Activated T-helper 2 cell treated with anti-CD3 and anti-CD28 coated beads, Interferon-gamma antibody, Interleukin-2, Interleukin-4, amounts not matched to agents 10 μg/mL and 5 μg/mL and 100 μg/mL, durations not matched to agents 14 hours and 24 hours and 36 hours (primary cell): ENCODE data around the gene CDYL2. TPM values are rescaled to one million over a fixed set of nuclear protein-coding genes. Genes with fewer than 3 reads are reported as not detected.

Source experiments
- DNase-seq: peaks from one replicate; pipeline ENCODE4 v3.0.0; 2021; ENCODE audit warnings: low spot score
- H3K27ac Mint-ChIP-seq: one replicate; pipeline ENCODE4 v1.8.0; 2021; ENCODE audit warnings: mixed read lengths
- H3K27me3 Mint-ChIP-seq: one replicate; pipeline ENCODE4 v1.8.0; 2021; ENCODE audit warnings: low read depth, mixed read lengths
- H3K36me3 Mint-ChIP-seq: one replicate; pipeline ENCODE4 v1.8.0; 2021; ENCODE audit warnings: low read depth, mixed read lengths
- H3K4me1 Mint-ChIP-seq: one replicate; pipeline ENCODE4 v1.8.0; 2021; ENCODE audit warnings: low read depth, mixed read lengths
- H3K4me3 Mint-ChIP-seq: one replicate; pipeline ENCODE4 v1.8.0; 2021; ENCODE audit warnings: low read depth, mild to moderate bottlenecking, moderate library complexity, mixed read lengths
- H3K9me3 Mint-ChIP-seq: one replicate; pipeline ENCODE4 v1.8.0; 2021; ENCODE audit warnings: mixed read lengths
- intact Hi-C: fragments of 100-400 bp; cut with micrococcal nuclease; formaldehyde crosslinking; loops from one replicate; pipeline ENCODE4 v1.15.1; 2023
- total RNA-seq: library from RNA; stranded (reverse); gene quantifications from 2 replicates; pipeline ENCODE4 v1.2.3, GENCODE V29; 2022

Gene CDYL2
- total RNA-seq, 1 donor from 2014 or later, result 26.2 TPM

DNA sequence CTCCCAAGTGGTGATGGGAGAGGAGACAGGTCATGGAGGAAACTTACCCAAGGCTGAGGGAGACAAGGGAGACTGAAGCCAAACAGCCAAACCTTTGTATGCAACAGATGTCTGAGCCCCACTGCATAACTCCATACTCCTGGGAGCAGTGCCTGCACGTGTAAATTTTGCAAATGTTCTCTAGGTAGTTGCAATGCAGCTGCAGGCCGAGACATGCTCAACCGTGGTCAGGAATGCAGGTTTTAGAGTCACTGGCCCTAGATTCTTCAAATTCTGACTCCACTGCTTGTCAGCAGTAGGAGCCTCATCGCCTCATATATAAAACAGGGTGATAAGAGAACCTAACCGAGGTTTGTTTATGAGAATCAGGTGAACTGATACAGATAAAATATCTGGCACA is 252.1 kb downstream of the CDYL2 start:
- Mint-ChIP-seq H3K9me3 (no peaks in the 10 kb centered on the region), H3K27ac (no peak overlapping the region), H3K27me3 (peaks cover 10% of the 10 kb centered on the region), H3K4me1 (peaks cover 19% of the 10 kb centered on the region), H3K36me3 (no peaks in the 10 kb centered on the region), H3K4me3 (no peak overlapping the region)
- no peak for DNase-seq
- intact Hi-C loops, result no loop called here

Other genes starting within 250 kb of the CDYL2 start
- 130 and 136 TPM in 2 replicates for gene CMC2, start 202.3 kb upstream of the CDYL2 start, total RNA-seq
- gene CENPN, start 202.6 kb upstream of the CDYL2 start, total RNA-seq, result 57.4 and 57.9 TPM in 2 replicates
- 25.8 and 27.1 TPM in 2 replicates for gene ATMIN, start 231.2 kb upstream of the CDYL2 start, total RNA-seq